ENCODE data around the gene FOCAD.

GRCh38 chr9:20770947-20771346, 86.9 kb downstream of the FOCAD start:
- no peak for TF ChIP-seq CTCF (conservative IDR thresholded peaks at IDR 0.05 in 1 of 2, IDR thresholded peaks at IDR 0.05 in 1 of 2; ENCODE audit: extremely low read depth in 1 of 2, insufficient read depth in 1 of 2, low read depth in 1 of 2, low read length in 2 of 2)
- no peak for TF ChIP-seq EZH2 (IDR thresholded peaks at IDR 0.05; ENCODE audit: borderline replicate concordance, low read length)
